Hippocampal formation (tissue), 2 donors: ENCODE results near the gene NPEPL1.

Source experiments
- DNase-seq, 2 donors: peaks; one replicate each; lab custom pipeline; 2025; lab: John Stamatoyannopoulos, UW

NPEPL1 gene

GRCh38 chr20:58701431-58702160 is 9.0 kb downstream of the NPEPL1 start:
- DNase-seq = no peak

- no peak for DNase-seq
Observed at GRCh38 chr20:58702161-58702510, 9.5 kb downstream of the NPEPL1 start.

- DNase-seq = no peak
Observed at GRCh38 chr20:58702859-58703648, 10.5 kb downstream of the NPEPL1 start.

GRCh38 chr20:58703765-58704371 is 11.3 kb downstream of the NPEPL1 start:
- DNase-seq = no peak

GRCh38 chr20:58705208-58705926 is 12.8 kb downstream of the NPEPL1 start:
- peak in 1 of 2 donors; percentile 29 for DNase-seq

GRCh38 chr20:58706150-58706892 is 13.7 kb downstream of the NPEPL1 start:
- DNase-seq = no peak

GRCh38 chr20:58706975-58707681 is 14.5 kb downstream of the NPEPL1 start:
- DNase-seq = no peak

GRCh38 chr20:58707770-58708169 is 15.2 kb downstream of the NPEPL1 start:
- no peak for DNase-seq

- no peak for DNase-seq
Observed at GRCh38 chr20:58708246-58708931, 15.8 kb downstream of the NPEPL1 start.

GRCh38 chr20:58709013-58709702 is 16.6 kb downstream of the NPEPL1 start:
- DNase-seq = no peak

GRCh38 chr20:58709703-58710039 is 17.1 kb downstream of the NPEPL1 start:
- DNase-seq = no peak

GRCh38 chr20:58710481-58711265 is 18.1 kb downstream of the NPEPL1 start:
- no peak for DNase-seq

GRCh38 chr20:58711266-58712051 is 18.9 kb downstream of the NPEPL1 start:
- no peak for DNase-seq

- no peak for DNase-seq
Observed at GRCh38 chr20:58712151-58712791, 19.7 kb downstream of the NPEPL1 start.

- DNase-seq = no peak
Observed at GRCh38 chr20:58712806-58713731, 20.5 kb downstream of the NPEPL1 start.

GRCh38 chr20:58713801-58714339 is 21.3 kb downstream of the NPEPL1 start:
- no peak for DNase-seq
